K562 (cell line): ENCODE results near the gene FYB1. TPM values are rescaled to one million over a fixed set of nuclear protein-coding genes. Genes with fewer than 3 reads are reported as not detected.

Experiments
- ADNP ChIP-seq: fragments of 200-800 bp; sonication (Bioruptor generic); IDR thresholded peaks from 2 replicates; pipeline ENCODE4 v1.6.1; 2016; ENCODE audit warnings: missing genetic modification characterization, missing compliant biosample characterization
- CBFA2T3 ChIP-seq: fragments of 450-650 bp; IDR thresholded peaks from 2 replicates; pipeline ENCODE4 v1.6.1; 2017
- EZH2 ChIP-seq: IDR thresholded peaks from 2 replicates; pipeline ENCODE4 v1.6.1; 2012; ENCODE audit warnings: low read depth, mild to moderate bottlenecking, inconsistent platforms, low read length, borderline replicate concordance
- FOXM1 ChIP-seq, 2 experiments: fragments of 450-650 bp in 1 of 2; sonication (generic) in 1 of 2; formaldehyde crosslinking in 1 of 2; IDR thresholded peaks; 2 replicates each; pipeline versions ENCODE4 v1.6.1 to v1.9.0; 2017 to 2022; ENCODE audit warnings: low read depth in 2 of 2, mild to moderate bottlenecking in 2 of 2, missing genetic modification reagents in 1 of 2, moderate library complexity in 1 of 2
- HEY1 ChIP-seq: fragments of 250-450 bp; sonication (Bioruptor Pico); IDR thresholded peaks from 2 replicates; pipeline ENCODE4 v1.5.0; 2020; ENCODE audit warnings: mild to moderate bottlenecking, moderate library complexity, borderline replicate concordance
- HOXB6 ChIP-seq: fragments of 250-450 bp; sonication (Bioruptor Pico); IDR thresholded peaks from 2 replicates; pipeline ENCODE4 v1.5.1; 2022; ENCODE audit warnings: mild to moderate bottlenecking, borderline replicate concordance
- IFI16 ChIP-seq: fragments of 250-450 bp; sonication (Bioruptor Pico); IDR thresholded peaks from 2 replicates; pipeline ENCODE4 v2.1.2; 2022; ENCODE audit warnings: mild to moderate bottlenecking, inconsistent platforms
- KLF1 ChIP-seq: fragments of 450-650 bp; IDR thresholded peaks from 2 replicates; pipeline ENCODE4 v1.6.1; 2016; ENCODE audit warnings: missing genetic modification characterization, missing compliant biosample characterization
- PCBP2 ChIP-seq: fragments of 200-400 bp; formaldehyde crosslinking; IDR thresholded peaks from 2 replicates; pipeline ENCODE4 v1.6.1; 2018; ENCODE audit warnings: low read length, low read depth, mild to moderate bottlenecking, moderate library complexity; ENCODE audit not compliant: poor library complexity, severe bottlenecking
- SIN3A ChIP-seq, 2 experiments: fragments of 150-350 bp in 1 of 2; IDR thresholded peaks; 2 replicates each; pipeline ENCODE4 v1.6.1; 2011 to 2016; ENCODE audit warnings: borderline replicate concordance in 2 of 2, low read depth in 2 of 2, low read length in 2 of 2, mild to moderate bottlenecking in 2 of 2, moderate library complexity in 2 of 2; ENCODE audit not compliant: control insufficient read depth in 1 of 2
- TAL1 ChIP-seq: fragments of 450-650 bp; IDR thresholded peaks from 2 replicates; pipeline ENCODE4 v1.6.1; 2016; ENCODE audit warnings: mild to moderate bottlenecking
- ZNF239 ChIP-seq: fragments of 250-450 bp; sonication (Bioruptor Pico); IDR thresholded peaks from 2 replicates; pipeline ENCODE4 v1.4.0; 2020; ENCODE audit warnings: mild to moderate bottlenecking
- ZNF445 ChIP-seq: fragments of 250-450 bp; sonication (Bioruptor Pico); IDR thresholded peaks from 2 replicates; pipeline ENCODE4 v1.4.0; 2020; ENCODE audit warnings: low read depth, mild to moderate bottlenecking, moderate library complexity
- ZNF695 ChIP-seq: fragments of 450-650 bp; formaldehyde crosslinking; IDR thresholded peaks from 2 replicates; pipeline ENCODE4 v1.4.0; 2020; ENCODE audit warnings: mild to moderate bottlenecking, moderate library complexity
- ZNF79 ChIP-seq: fragments of 250-450 bp; sonication (Bioruptor Pico); IDR thresholded peaks from 2 replicates; pipeline ENCODE4 v1.4.0; 2020; ENCODE audit warnings: low read depth, mild to moderate bottlenecking, moderate library complexity
- ZSCAN29 ChIP-seq: fragments of 450-650 bp; IDR thresholded peaks from 2 replicates; pipeline ENCODE4 v1.6.1; 2017
- polyA plus RNA-seq, 8 experiments: library from polyadenylated mRNA; depleted of rRNA in 4 of 8; stranded (reverse) in 5 of 8; unstranded in 3 of 8; fragments of >200 nt; fragmentation: Nextera tagmentation in 2 of 8; fragmentation: Illumina TruSeq in 1 of 8; extraction: Ambion mirVana in 2 of 8; extraction: Trizol in 1 of 8; gene quantifications; 2 replicates each; pipeline versions ENCODE4 v1.2.1 to v1.2.3, GENCODE V29; 2011 to 2014; ENCODE audit warnings: inconsistent platforms in 1 of 8, missing spikeins in 1 of 8
- total RNA-seq, 7 experiments: library from RNA; depleted of rRNA in 6 of 7; stranded (reverse); fragments of >200 nt in 6 of 7; fragmentation: Illumina TruSeq in 2 of 7; extraction: Trizol in 2 of 7; gene quantifications; 2 replicates each; pipeline versions ENCODE4 v1.2.1 to v1.2.3, GENCODE V29; 2011 to 2021; ENCODE audit warnings: low replicate concordance in 1 of 7
- TF ChIP-seq, protein P1 (sequence below): sonication (generic); formaldehyde crosslinking; IDR thresholded peaks from 2 replicates; pipeline ENCODE4 v1.8.0; 2023; ENCODE audit warnings: mild to moderate bottlenecking, missing genetic modification reagents
- TF ChIP-seq, protein P2 (sequence below): sonication (generic); formaldehyde crosslinking; IDR thresholded peaks from 2 replicates; pipeline ENCODE4 v1.8.0; 2023; ENCODE audit warnings: missing genetic modification reagents, mild to moderate bottlenecking, borderline replicate concordance

FYB1 gene
- total and polyA plus RNA-seq, 9 of the 15 experiments (the other 6 are each of a cell fraction or from before 2014, with no cell fraction given): 4.7 to 31.5 (median 9.7) TPM

DNA sequence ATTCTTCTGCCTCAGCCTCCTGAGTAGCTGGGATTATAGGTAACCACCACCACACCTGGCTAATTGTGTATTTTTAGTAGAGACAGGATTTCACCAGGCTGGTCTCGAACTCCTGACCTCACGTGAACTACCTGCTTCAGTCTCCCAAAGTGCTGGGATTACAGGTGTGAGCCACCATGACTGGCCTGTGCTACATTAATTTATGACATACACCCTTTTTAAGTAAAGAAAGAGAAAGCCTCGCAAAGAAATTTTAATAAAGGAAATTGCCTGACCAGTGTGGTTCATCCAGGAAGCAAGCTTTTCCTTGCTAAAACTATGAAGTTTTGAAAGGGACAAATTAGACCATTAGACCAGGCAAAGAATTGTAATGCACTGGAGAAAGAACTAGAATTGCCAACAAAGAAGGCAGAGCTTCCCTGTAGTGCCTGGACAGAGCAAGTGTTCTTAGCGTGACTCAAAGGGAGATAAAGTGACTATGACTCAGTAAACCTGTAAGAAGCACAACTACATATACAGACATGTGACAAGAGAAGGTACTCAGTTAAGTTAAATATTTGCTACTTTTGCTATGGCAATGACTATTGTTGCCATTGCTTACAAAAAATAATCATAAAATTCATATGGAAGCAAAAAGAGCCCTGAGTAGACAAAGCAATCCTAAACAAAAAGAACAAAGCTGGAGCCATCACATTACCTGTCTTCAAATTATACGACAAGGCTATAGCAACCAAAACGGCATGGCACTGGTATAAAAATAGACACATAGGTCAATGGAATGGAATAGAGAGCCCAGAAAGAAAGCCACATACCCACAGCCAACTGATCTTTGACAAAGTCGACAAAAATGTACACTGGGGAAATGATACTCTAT, 54.6 kb downstream of the FYB1 start (continued):
- TF ChIP-seq, protein P1, sequence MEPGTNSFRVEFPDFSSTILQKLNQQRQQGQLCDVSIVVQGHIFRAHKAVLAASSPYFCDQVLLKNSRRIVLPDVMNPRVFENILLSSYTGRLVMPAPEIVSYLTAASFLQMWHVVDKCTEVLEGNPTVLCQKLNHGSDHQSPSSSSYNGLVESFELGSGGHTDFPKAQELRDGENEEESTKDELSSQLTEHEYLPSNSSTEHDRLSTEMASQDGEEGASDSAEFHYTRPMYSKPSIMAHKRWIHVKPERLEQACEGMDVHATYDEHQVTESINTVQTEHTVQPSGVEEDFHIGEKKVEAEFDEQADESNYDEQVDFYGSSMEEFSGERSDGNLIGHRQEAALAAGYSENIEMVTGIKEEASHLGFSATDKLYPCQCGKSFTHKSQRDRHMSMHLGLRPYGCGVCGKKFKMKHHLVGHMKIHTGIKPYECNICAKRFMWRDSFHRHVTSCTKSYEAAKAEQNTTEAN (CRISPR knock-in tag): no peak
- TF ChIP-seq IFI16 (CRISPR knock-in tag): no peak
- TF ChIP-seq ADNP: peak; percentile 72
- TF ChIP-seq EZH2: no peak
- no peak for TF ChIP-seq PCBP2
- no peak for TF ChIP-seq HEY1
- TF ChIP-seq, protein P2, sequence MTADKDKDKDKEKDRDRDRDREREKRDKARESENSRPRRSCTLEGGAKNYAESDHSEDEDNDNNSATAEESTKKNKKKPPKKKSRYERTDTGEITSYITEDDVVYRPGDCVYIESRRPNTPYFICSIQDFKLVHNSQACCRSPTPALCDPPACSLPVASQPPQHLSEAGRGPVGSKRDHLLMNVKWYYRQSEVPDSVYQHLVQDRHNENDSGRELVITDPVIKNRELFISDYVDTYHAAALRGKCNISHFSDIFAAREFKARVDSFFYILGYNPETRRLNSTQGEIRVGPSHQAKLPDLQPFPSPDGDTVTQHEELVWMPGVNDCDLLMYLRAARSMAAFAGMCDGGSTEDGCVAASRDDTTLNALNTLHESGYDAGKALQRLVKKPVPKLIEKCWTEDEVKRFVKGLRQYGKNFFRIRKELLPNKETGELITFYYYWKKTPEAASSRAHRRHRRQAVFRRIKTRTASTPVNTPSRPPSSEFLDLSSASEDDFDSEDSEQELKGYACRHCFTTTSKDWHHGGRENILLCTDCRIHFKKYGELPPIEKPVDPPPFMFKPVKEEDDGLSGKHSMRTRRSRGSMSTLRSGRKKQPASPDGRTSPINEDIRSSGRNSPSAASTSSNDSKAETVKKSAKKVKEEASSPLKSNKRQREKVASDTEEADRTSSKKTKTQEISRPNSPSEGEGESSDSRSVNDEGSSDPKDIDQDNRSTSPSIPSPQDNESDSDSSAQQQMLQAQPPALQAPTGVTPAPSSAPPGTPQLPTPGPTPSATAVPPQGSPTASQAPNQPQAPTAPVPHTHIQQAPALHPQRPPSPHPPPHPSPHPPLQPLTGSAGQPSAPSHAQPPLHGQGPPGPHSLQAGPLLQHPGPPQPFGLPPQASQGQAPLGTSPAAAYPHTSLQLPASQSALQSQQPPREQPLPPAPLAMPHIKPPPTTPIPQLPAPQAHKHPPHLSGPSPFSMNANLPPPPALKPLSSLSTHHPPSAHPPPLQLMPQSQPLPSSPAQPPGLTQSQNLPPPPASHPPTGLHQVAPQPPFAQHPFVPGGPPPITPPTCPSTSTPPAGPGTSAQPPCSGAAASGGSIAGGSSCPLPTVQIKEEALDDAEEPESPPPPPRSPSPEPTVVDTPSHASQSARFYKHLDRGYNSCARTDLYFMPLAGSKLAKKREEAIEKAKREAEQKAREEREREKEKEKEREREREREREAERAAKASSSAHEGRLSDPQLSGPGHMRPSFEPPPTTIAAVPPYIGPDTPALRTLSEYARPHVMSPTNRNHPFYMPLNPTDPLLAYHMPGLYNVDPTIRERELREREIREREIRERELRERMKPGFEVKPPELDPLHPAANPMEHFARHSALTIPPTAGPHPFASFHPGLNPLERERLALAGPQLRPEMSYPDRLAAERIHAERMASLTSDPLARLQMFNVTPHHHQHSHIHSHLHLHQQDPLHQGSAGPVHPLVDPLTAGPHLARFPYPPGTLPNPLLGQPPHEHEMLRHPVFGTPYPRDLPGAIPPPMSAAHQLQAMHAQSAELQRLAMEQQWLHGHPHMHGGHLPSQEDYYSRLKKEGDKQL (CRISPR knock-in tag): no peak
- no peak for TF ChIP-seq ZNF695 (CRISPR knock-in tag)
- TF ChIP-seq CBFA2T3: no peak
- TF ChIP-seq KLF1 (tag): no peak
- TF ChIP-seq ZSCAN29: no peak
- no peak for TF ChIP-seq TAL1
- no peak for TF ChIP-seq FOXM1 (IDR thresholded peaks at IDR 0.05; ENCODE audit: low read depth)
- TF ChIP-seq FOXM1 (CRISPR knock-in tag; IDR thresholded peaks at IDR 0.05; ENCODE audit: low read depth): no peak
- TF ChIP-seq ZNF239 (CRISPR knock-in tag): no peak; the same call in 1 of the 2 replicates
- TF ChIP-seq HOXB6: no peak
- no peak for TF ChIP-seq ZNF79 (CRISPR knock-in tag)
- 0 out of 2 replicates have a peak, but pooled peaks have one; percentile 8 for TF ChIP-seq ZNF445
- TF ChIP-seq SIN3A (IDR thresholded peaks at IDR 0.05; ENCODE audit: borderline replicate concordance in 2 of 2, control insufficient read depth in 1 of 2, low read depth in 2 of 2, low read length in 2 of 2): no peak
